Sigmoid colon (tissue), 4 donors: ENCODE data around the gene PHACTR3.

Experiments used
- POLR2A ChIP-seq, 2 donors: fragments of 450-650 bp; IDR thresholded peaks; one replicate each; pipeline ENCODE4 v1.6.1; 2016; ENCODE audit warnings: antibody characterized with exemption in 2 of 2, mild to moderate bottlenecking in 2 of 2, moderate library complexity in 2 of 2
- POLR2AphosphoS5 ChIP-seq, 4 donors: sonication (generic); formaldehyde crosslinking; IDR thresholded peaks; one replicate each; pipeline ENCODE4 v1.6.1; 2017; ENCODE audit warnings: antibody characterized with exemption in 4 of 4

DNA sequence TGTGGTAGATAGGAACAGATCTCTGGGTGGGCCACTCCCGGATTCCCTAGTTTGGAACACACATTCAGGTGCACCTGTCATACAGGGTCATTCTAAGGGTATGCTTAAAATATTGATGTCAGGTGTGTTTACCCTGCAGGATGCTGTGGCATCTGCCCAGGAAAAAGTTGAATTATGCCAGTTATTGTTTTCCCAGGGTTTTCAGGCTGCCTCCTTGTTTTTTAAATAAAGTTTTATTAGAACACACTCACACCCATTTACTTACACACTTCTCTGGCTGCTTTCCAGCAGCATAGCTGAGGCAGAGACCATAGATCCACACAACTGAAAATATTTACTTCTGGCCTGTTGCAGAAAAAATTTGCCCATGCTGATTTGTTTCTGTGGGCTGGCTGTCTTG lies 76.5 kb downstream of the PHACTR3 start:
- TF ChIP-seq POLR2AphosphoS5 (IDR thresholded peaks at IDR 0.05): no peak
- TF ChIP-seq POLR2A (IDR thresholded peaks at IDR 0.05): no peak
